DMS79 (cell line): Measurements from ENCODE around the gene DTX3L.

Experiments
- DNase-seq: peaks from one replicate; lab custom pipeline; 2025; lab: John Stamatoyannopoulos, UW

DTX3L gene

DNA sequence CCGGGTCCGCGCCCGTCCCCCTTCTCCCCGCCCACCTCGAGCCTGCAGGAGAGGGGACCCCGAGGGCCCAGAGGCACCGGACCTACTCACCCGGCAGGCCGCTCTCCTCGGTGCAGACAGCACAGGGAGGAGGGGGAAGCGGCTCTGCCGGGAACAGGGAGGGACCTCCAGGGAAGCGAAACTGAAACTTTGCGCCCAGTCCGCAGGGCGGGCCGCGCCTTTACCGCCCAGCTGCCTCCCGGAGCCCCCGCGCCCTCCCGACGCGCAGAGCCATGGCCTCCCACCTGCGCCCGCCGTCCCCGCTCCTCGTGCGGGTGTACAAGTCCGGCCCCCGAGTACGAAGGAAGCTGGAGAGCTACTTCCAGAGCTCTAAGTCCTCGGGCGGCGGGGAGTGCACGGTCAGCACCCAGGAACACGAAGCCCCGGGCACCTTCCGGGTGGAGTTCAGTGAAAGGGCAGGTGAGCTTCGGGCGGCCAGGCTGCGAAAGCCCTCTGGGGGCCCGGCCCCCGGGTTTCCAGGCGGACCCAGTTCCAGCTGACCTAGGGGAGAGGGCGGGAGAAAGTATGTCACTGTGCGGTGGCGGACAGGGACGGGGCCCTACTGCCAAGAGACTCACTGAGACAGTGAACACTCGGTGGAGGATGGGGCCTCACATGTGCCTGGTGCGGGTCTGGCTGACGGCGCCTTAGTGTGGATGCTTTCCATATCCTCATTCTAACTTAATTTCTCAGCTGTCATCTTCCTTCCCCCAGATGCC, at the start of gene DTX3L, which contains the start of gene PARP9:
Gene DTX3L (plus strand): TSS at position 184 of the 758 bp plus-strand sequence. CDS start 89 bp downstream, at position 273.
Gene PARP9 (minus strand): TSS at position 146 of the 758 bp plus-strand sequence. CDS start 4,680 bp downstream, outside the sequence.
- peak; percentile 57 for DNase-seq

DNA sequence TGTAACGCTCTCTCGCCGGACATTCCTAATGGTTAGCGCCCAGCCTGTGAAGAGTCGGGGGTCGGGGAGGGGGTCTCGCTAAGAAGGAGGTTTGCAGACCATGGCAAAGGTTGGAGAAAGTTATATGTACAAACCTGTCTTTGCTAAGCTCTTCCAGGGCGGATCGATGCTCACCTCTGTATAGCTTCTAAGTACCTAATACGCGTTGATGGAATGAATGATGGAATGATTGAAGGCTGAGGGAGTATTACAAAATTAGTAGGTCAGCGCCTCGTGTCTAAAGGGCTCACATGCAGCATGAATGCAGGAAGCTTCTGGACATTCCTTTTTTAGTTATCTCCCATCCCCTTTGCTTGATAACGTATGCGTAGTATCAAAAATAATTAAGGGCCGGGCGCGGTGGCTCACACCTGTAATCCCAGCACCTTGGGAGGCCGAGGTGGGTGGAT, 49.1 kb upstream of the DTX3L start:
- DNase-seq = no peak

- DNase-seq = no peak
Measured at GRCh38 chr3:122515870-122516269, 48.3 kb upstream of the DTX3L start.

DNA sequence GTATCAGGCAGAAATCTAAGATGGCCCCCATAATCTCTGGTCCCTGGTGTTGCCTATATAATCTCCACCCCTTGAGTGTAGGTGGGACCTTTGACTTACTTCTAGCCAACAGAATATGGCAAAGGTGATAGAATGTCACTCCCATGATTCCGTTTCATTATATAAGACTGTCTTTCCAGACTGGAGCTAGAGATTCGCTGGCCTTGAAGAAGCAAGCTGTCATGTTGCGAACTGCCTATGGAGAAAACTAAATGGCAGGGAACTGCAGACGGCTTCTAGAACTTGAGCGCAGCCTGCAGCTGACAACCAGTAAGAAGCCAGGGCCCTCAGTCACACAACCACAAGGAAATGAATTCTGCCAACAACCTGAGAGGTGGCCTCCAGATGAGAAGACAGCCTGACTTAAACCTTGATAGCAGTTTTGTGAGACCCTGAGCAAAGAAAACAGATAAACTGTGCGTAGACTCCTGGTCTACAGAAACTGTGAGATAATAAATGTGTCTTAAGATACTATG, 47.2 kb upstream of the DTX3L start:
- DNase-seq = no peak

GRCh38 chr3:122519693-122520092, 44.4 kb upstream of the DTX3L start:
- no peak for DNase-seq

- no peak for DNase-seq
Measured at GRCh38 chr3:122520861-122521260, 43.3 kb upstream of the DTX3L start.

GRCh38 chr3:122523317-122523716, 40.8 kb upstream of the DTX3L start:
- no peak for DNase-seq

- DNase-seq = no peak
Measured at GRCh38 chr3:122530164-122530563, 34.0 kb upstream of the DTX3L start.

GRCh38 chr3:122533480-122533879, 30.7 kb upstream of the DTX3L start:
- DNase-seq = no peak

GRCh38 chr3:122533931-122534334, 30.2 kb upstream of the DTX3L start:
- DNase-seq = no peak

- DNase-seq = no peak
Measured at GRCh38 chr3:122535964-122536631, 28.0 kb upstream of the DTX3L start.

- no peak for DNase-seq
Measured at GRCh38 chr3:122536632-122537001, 27.5 kb upstream of the DTX3L start.

DNA sequence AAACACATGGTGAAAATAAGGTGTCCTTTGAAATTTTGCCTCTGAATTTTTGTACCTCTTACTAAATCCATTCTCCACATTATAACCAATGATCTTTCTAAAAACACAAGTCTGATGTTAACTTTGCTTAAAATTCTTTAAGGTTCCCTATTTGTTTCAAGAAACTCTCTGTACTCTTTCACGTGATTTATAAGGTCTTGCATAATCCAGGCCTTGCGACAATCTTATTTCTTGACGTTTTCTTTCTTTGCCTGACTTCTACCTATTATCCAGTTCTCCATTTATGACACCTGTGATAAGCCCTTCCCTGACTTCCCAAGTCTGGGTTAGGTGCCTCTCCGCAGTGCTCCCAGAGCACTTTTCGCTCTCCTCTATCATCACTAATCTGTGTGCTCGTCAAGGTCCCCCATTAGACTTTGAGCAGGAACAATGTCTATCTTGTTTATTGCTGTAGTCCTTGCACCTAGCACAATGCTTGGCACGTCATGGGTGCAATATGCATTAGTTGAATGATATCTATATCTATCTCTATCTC, 25.1 kb upstream of the DTX3L start:
- no peak for DNase-seq

DNA sequence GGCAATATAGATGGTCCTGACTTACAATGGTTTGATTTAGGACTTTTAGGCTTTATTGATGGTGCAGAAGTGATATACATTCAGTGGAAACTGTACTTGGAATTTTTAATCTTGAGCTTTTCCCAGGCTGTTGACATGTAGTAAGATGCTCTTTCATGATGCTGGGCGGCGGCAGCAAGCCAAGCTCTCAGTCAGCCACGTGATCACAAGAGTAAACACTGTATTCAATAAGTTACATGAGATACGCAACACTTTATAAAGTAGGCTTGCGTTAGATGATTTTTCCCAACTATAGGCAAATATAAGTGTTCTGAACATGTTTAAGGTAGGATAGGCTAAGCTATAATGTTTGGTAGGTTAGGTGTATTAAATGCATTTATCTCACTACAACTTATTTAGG, 18.0 kb upstream of the DTX3L start:
- DNase-seq = no peak

DNA sequence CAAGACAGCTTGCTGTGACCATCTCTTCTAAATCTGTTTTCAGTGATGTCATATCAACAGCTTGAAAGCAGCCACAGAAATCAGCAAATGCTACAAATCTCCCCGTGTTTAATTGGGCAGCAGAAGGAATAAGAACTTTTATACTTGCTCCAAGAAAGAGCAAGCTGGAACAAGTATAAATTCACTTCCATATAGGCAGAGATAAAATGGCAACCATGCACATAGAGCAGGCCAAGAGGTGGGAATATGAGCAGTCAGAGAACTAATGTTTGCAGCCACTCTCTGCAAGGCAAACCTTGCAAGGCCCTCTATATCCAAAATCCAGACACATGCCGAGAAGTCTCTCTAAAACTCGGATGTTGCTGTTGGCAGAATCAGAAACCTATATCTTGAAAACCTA, 16.1 kb upstream of the DTX3L start:
- DNase-seq = no peak

- DNase-seq = no peak
Measured at GRCh38 chr3:122548619-122549018, 15.5 kb upstream of the DTX3L start.

- no peak for DNase-seq
Measured at GRCh38 chr3:122553171-122553570, 11.0 kb upstream of the DTX3L start.

DNA sequence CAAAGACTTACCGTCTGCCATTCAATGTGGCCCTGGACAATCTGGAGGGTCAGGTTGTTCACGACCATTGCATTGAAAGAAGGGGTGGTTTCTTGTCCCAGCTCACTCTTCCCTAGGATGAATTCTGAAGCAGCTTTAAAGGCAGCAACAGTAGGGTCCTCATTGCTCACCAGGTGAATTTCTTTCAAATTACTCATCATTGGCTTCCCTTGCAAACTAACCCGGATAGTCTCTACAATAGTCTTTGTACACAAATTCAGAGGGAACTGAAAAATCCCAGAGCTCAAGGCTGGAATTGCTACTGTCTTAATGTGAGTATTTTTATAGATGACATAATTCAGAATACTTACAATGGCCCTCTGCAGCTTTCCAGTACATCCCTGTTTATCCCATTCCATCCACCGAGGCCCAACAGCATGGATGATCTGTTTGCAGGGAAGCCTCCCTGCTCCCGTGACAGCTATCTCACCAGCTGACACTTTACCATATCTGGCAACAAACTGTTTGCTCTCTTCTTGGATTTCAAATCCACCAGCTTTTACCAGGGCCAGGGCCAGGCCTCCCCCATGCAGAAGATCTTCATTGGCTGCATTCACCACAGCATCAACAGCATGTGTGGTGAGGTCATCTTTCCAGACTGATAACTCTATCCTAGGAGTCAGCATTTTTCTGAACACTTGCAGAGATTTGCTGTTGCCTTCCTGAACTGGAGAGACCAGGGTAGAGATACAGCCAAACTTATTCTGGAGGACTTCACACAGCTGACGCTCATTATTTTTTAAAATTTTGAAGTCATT, 8.7 kb upstream of the DTX3L start:
- DNase-seq = no peak

DNA sequence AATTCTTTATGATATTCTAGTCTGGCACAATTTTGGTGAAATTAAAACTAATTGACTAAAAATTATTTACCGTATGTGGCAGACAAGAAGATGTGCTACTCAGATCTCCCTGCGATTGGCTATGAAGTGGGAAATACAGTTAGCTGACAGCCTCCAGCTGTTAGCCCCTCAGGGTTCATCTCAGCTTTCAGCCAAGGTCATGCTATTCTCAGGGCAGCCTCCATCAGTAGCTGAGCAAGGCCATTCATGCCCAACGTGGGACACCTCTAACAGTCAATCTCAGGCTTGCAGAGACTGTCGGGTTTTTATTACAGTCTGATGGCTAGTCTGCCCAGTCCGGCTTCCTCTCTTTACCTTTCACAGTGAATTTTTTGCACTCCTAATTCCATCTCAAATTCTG, 6.8 kb upstream of the DTX3L start:
- DNase-seq = no peak

GRCh38 chr3:122558605-122559004, 5.5 kb upstream of the DTX3L start:
- DNase-seq = no peak

- DNase-seq = no peak
Measured at GRCh38 chr3:122559906-122560305, 4.2 kb upstream of the DTX3L start.

GRCh38 chr3:122560680-122561079, 3.5 kb upstream of the DTX3L start:
- peak; percentile 36 for DNase-seq
